Osteocyte (in vitro differentiated cells): Measurements from ENCODE around the gene MCM7. TPM values are rescaled to one million over a fixed set of nuclear protein-coding genes. Genes with fewer than 3 reads are reported as not detected.

Experiments used
- DNase-seq: peaks from one replicate; pipeline ENCODE4 v3.0.0; 2021; ENCODE audit warnings: mixed read lengths; ENCODE audit not compliant: unreplicated experiment; ENCODE audit errors: extremely low spot score
- H3K27ac Mint-ChIP-seq: one replicate; pipeline ENCODE4 v1.8.0; 2021; ENCODE audit warnings: mild to moderate bottlenecking, mixed read lengths; ENCODE audit not compliant: unreplicated experiment
- H3K27me3 Mint-ChIP-seq: one replicate; pipeline ENCODE4 v1.8.0; 2021; ENCODE audit warnings: mixed read lengths; ENCODE audit not compliant: unreplicated experiment
- H3K36me3 Mint-ChIP-seq: one replicate; pipeline ENCODE4 v1.8.0; 2021; ENCODE audit warnings: mixed read lengths; ENCODE audit not compliant: unreplicated experiment
- H3K4me1 Mint-ChIP-seq: one replicate; pipeline ENCODE4 v1.8.0; 2021; ENCODE audit warnings: mixed read lengths; ENCODE audit not compliant: unreplicated experiment
- H3K4me3 Mint-ChIP-seq: one replicate; pipeline ENCODE4 v1.8.0; 2021; ENCODE audit warnings: mild to moderate bottlenecking, moderate library complexity, mixed read lengths; ENCODE audit not compliant: unreplicated experiment
- H3K9me3 Mint-ChIP-seq: one replicate; pipeline ENCODE4 v1.8.0; 2021; ENCODE audit warnings: mixed read lengths; ENCODE audit not compliant: unreplicated experiment
- total RNA-seq: library from RNA; stranded (reverse); gene quantifications from 2 replicates; pipeline ENCODE4 v1.2.1, GENCODE V29; 2021
- TF ChIP-seq, protein P1 (sequence below): fragments of 200-600 bp; sonication (generic); IDR thresholded peaks from 2 replicates; pipeline ENCODE4 v1.5.0; 2021; ENCODE audit warnings: antibody characterized with exemption, mild to moderate bottlenecking, moderate library complexity

MCM7 gene
- total RNA-seq, 1 donor from 2014 or later, result 77.8 TPM

GRCh38 chr7:100063376-100063775 lies 37.8 kb downstream of the MCM7 start:
- Mint-ChIP-seq H3K27me3 (no peaks in the 10 kb centered on the region), H3K4me1 (peaks cover 4% of the 10 kb centered on the region), H3K27ac (no peak overlapping the region), H3K9me3 (no peaks in the 10 kb centered on the region), H3K36me3 (peaks cover 53% of the 10 kb centered on the region), H3K4me3 (no peak overlapping the region)
- no peak for DNase-seq
- TF ChIP-seq, protein P1, sequence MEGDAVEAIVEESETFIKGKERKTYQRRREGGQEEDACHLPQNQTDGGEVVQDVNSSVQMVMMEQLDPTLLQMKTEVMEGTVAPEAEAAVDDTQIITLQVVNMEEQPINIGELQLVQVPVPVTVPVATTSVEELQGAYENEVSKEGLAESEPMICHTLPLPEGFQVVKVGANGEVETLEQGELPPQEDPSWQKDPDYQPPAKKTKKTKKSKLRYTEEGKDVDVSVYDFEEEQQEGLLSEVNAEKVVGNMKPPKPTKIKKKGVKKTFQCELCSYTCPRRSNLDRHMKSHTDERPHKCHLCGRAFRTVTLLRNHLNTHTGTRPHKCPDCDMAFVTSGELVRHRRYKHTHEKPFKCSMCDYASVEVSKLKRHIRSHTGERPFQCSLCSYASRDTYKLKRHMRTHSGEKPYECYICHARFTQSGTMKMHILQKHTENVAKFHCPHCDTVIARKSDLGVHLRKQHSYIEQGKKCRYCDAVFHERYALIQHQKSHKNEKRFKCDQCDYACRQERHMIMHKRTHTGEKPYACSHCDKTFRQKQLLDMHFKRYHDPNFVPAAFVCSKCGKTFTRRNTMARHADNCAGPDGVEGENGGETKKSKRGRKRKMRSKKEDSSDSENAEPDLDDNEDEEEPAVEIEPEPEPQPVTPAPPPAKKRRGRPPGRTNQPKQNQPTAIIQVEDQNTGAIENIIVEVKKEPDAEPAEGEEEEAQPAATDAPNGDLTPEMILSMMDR, result no peak

DNA sequence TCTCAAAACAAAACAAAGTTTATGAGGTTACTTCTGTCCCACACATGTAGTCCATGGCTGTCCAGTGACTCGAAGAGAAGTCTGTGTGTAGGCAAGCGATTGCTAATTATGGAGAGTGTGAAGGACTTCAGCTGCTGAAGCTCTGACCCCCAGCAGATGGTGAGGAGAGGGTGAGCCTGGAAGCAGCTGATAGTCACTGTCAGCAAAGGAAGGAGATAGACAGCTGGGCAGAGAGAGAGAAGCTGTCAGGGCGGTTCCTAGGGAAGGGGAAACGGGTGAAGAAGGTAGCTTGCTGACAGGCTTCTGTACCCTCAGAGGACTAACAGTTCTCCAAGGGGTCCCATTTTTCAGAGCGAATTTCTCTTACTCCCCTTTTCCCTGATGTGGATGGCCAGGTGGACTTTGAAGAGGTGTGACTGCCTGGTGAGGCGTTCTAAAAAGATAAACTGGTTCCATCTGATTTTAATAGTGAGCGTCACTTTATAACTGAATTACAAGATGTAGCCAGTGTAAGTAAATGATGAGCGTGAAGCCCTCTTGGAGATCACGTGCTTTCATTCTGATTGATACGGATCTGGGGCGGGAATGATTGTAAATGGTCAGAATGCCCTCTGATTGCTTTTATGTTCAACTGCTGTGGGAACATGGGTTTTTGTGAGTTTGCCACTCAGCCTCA lies 39.5 kb downstream of the MCM7 start:
- no peak overlapping the region for H3K27ac Mint-ChIP-seq
- H3K4me1 Mint-ChIP-seq, result peaks cover 4% of the 10 kb centered on the region
- no peaks in the 10 kb centered on the region for H3K27me3 Mint-ChIP-seq
- TF ChIP-seq, protein P1, result no peak
- no peak for DNase-seq
- H3K4me3 Mint-ChIP-seq, result no peak overlapping the region
- H3K9me3 Mint-ChIP-seq, result no peaks in the 10 kb centered on the region
- peaks cover 60% of the 10 kb centered on the region for H3K36me3 Mint-ChIP-seq

- Mint-ChIP-seq H3K27ac (no peak overlapping the region), H3K9me3 (no peaks in the 10 kb centered on the region), H3K4me1 (no peaks in the 10 kb centered on the region), H3K36me3 (peaks cover 45% of the 10 kb centered on the region), H3K4me3 (no peak overlapping the region), H3K27me3 (no peaks in the 10 kb centered on the region)
- DNase-seq, result no peak
- TF ChIP-seq, protein P1, result no peak
Observed at GRCh38 chr7:100059251-100059739, 41.9 kb downstream of the MCM7 start.

GRCh38 chr7:100057006-100057405 lies 44.2 kb downstream of the MCM7 start:
- H3K4me1 Mint-ChIP-seq, result peaks cover 2% of the 10 kb centered on the region
- H3K36me3 Mint-ChIP-seq, result peaks cover 34% of the 10 kb centered on the region
- H3K27ac Mint-ChIP-seq, result no peak overlapping the region
- no peak for DNase-seq
- no peak overlapping the region for H3K4me3 Mint-ChIP-seq
- H3K9me3 Mint-ChIP-seq, result no peaks in the 10 kb centered on the region
- no peaks in the 10 kb centered on the region for H3K27me3 Mint-ChIP-seq
- TF ChIP-seq, protein P1, result no peak

DNA sequence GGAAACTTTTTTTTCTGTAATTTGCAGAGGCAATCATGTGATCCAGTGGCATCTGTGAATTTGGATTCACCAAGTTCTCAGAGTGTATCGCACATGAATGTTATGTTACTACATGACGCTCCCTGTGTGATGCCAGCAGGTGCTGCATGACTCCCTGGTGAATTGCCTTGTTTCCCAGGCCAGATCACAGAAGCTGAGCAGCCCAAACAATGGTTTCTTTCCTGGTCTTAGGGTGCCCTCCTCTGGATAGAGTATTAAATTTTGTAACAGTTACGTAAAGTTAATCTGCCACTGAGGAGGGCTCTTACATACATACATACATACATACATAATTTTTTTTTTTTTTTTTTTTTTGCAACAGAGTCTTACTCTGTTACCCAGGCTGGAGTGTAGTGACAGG lies 48.0 kb downstream of the MCM7 start:
- DNase-seq, result no peak
- Mint-ChIP-seq H3K4me3 (no peak overlapping the region), H3K9me3 (no peaks in the 10 kb centered on the region), H3K4me1 (peaks cover 24% of the 10 kb centered on the region), H3K27me3 (no peaks in the 10 kb centered on the region), H3K36me3 (peaks cover 13% of the 10 kb centered on the region), H3K27ac (no peak overlapping the region)
- TF ChIP-seq, protein P1, result peak; percentile 43
